AG09319 (cell line): ENCODE results near the gene GPRC5B.

Source experiments
- DNase-seq: peaks from one replicate; pipeline ENCODE4 v3.0.0-alpha.2; 2010; ENCODE audit warnings: low read depth; ENCODE audit errors: extremely low read depth
- TF ChIP-seq, protein P1 (sequence below): IDR thresholded peaks from 2 replicates; pipeline ENCODE4 v1.5.1; 2011; ENCODE audit warnings: low read depth, mild to moderate bottlenecking, inconsistent platforms, low read length, moderate library complexity

GPRC5B gene

DNA sequence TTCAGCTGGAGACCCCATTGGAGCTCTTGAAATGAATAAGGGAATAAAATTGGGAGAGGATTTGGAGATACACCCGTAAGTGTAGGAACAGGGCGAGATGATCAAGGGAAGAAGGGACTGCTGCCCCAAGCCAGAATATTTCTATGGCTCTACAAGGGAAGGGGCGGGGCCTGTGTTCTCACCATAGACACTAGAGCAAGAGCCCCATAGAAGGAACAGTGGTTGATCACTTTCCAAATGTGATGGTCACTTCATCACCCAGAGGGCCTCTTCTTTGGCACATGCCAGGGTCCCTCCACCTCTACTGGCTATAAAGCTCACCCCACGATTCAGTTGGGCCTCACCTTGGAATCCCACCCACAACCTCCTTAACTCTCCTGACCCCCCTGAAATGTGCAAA lies 25.0 kb downstream of the GPRC5B start:
- DNase-seq = no peak
- TF ChIP-seq, protein P1, sequence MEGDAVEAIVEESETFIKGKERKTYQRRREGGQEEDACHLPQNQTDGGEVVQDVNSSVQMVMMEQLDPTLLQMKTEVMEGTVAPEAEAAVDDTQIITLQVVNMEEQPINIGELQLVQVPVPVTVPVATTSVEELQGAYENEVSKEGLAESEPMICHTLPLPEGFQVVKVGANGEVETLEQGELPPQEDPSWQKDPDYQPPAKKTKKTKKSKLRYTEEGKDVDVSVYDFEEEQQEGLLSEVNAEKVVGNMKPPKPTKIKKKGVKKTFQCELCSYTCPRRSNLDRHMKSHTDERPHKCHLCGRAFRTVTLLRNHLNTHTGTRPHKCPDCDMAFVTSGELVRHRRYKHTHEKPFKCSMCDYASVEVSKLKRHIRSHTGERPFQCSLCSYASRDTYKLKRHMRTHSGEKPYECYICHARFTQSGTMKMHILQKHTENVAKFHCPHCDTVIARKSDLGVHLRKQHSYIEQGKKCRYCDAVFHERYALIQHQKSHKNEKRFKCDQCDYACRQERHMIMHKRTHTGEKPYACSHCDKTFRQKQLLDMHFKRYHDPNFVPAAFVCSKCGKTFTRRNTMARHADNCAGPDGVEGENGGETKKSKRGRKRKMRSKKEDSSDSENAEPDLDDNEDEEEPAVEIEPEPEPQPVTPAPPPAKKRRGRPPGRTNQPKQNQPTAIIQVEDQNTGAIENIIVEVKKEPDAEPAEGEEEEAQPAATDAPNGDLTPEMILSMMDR = no peak

DNA sequence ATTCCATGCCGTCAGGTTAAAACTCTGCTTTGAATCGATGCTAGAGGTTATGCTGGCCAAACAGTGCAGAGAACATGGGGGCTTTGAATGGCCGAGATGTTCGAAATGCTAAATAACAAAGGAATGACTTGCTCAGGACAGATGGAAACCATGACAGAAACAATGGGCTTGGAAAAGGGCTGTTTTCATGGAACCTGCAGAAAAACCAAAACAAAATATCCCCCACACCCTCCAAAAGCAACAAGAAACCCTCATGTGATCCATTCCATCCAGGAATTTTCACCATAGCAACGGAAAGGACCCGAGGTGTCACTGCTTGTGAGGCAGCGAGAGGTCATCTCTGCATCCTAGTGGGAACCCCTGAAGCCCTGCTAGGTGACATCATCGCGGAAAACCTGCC lies 25.5 kb downstream of the GPRC5B start:
- TF ChIP-seq, protein P1 = no peak
- DNase-seq = no peak

DNA sequence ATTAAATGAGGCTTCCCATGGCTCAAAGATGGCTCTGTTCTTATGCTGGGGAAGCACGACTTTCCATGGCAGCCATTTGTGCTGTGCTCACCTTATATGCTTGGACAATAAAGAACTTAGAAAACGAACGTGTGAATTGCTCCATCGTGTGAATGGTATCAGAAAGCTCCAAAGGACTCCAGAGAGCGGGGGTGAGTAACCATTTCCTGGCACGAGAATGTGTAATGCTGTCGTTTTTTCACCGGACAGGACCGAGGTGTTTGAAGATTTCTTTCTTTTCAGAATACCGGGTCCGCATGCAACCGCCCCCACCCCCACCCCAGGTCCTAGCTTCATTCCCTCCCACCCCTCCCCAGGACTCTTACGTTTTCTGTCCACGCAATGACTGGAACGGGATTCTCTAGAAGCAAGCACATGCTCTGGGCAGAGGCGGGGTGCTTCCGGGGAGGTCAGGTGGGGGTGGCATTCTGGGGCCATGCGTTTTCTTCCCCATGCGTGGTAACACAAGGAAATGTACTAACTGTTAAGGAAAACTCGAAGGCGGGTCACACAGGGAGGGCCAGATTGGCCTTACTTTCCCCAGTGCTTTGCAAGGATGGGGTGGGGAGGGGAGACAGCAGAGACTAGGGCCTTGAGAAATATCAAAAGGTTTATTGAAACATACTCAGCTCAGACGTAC lies 26.2 kb downstream of the GPRC5B start:
- TF ChIP-seq, protein P1 = no peak

DNA sequence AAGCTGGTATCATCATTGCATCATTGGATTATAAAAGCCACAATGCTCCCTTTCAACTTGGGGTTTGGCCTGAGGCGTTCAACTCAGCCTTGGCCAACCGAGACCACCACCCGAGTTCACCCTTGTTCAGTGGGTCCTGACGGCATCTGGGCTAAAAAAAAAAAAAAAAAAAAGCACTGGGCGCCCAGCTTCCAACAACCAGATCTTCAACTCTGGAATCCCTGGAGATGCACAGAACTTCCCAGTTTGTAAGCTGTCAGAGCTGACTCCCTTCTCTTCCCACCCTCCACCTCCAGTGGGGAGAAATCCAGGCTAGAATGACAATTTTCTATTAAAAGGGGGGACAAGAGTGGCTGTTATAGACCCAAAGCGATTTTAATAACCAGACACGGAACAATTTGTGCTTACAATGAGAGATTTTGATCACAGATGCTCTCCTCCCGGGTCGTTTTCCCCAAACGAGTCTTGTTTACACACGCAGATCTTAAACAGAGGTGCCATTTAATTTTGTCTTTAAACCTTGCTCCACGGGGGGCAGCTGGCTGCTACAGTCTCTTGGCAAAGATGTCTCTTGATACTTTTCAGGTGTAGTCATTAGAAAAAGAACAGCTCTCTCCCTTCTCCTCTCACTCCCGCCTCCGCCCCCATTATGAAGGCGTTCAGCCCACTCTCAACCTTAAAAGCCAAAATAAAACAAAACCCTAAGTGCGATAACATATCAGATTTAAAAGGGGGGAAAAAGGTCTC lies 26.9 kb downstream of the GPRC5B start:
- no peak for DNase-seq
- TF ChIP-seq, protein P1 = no peak

More for the DNA sequence above, 26.2 kb downstream of the GPRC5B start:
- no peak for DNase-seq

DNA sequence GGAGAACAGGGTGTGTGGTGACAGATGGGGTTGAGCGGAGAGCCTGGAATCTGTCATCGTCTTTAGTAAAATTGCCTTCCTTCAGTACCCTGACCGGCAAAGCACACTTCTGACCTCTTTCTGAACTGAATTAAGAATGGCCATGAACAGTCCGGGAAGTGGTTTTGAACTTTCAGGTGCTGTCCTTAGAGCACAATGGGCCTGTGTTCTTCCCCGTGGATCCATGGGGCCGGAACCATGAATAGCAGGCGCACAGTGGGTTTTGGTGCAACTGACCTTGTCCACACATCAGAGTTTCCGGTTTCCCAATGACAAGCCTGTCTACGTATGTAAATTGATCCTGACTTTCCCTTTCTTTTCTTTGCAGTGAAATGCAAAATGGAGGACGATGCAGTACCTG lies 28.5 kb downstream of the GPRC5B start:
- TF ChIP-seq, protein P1 = no peak
- no peak for DNase-seq

DNA sequence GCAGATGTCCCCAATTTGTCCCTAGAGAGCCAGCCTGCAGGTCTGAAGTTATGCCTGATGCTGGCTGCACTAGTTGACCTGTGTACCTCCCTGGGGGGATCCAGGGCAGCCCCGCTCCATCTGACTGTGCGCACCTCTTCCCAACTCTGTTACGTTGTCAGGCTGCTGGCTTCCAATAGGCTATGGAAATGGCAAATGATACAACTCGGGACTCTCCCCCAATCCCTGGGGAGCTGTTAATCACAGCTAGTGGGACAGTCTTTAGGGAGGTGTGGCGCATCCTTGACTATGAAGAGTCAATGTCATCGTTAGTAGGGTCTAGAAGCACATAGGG lies 30.1 kb downstream of the GPRC5B start:
- no peak for DNase-seq
- TF ChIP-seq, protein P1 = no peak

DNA sequence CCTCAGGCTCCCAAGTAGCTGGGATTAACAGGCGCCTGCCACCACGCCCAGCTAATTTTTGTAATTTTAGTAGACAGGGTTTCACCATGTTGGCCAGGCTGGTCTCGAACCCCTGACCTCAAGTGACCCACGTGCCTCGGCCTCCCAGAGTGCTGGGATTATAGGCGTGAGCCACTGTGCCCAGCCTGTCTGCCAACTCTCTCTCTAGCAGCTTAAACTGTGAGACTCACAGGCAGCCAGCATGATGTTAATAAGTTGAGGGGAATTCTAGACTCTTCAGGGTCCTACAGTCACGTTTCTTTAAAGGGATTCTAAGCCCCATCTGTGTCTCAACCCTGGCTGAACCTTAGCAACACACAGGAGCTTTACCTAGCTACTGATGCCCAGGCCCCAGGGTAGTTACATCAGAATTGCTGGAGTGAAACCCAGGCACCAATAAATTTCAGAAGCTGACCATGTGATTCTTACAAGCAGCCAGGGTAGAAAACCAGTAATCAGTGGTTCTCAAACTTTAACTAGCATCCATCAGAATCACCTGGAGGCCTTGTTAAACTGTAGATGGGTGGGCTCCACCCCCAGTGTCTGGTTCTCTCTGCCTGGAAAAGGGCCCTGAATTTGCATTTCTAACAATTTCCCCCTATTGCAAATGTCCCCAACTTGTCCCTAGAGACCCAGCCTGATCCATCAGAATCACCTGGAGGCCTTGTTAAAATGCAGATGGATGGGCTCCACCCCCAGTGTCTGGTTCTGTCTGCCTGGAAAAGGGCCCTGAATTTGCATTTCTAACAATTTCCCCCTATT lies 30.7 kb downstream of the GPRC5B start:
- no peak for DNase-seq
- TF ChIP-seq, protein P1 = no peak
